Jurkat, Clone E6-1 (cell line): ENCODE results near the gene WFS1.

ENCODE experiments used
- DNase-seq: peaks from one replicate; pipeline ENCODE4 v3.0.0-alpha.2; 2011; ENCODE audit warnings: low read depth, low spot score
- H3K4me3 ChIP-seq: 2 replicates; pipeline ENCODE4 v1.5.1; 2011; ENCODE audit warnings: mild to moderate bottlenecking, low read length, control low read depth, moderate library complexity

Gene WFS1

GRCh38 chr4:6253961-6254360, 15.7 kb upstream of the WFS1 start:
- H3K4me3 ChIP-seq = no peak overlapping the region
- no peak for DNase-seq

- DNase-seq = no peak
Observed at GRCh38 chr4:6256141-6256540, 13.5 kb upstream of the WFS1 start.

GRCh38 chr4:6257247-6258025, 12.2 kb upstream of the WFS1 start:
- no peak overlapping the region for H3K4me3 ChIP-seq
- no peak for DNase-seq

More at GRCh38 chr4:6256141-6256540, 13.5 kb upstream of the WFS1 start:
- H3K4me3 ChIP-seq = no peak overlapping the region

GRCh38 chr4:6258026-6258360, 11.7 kb upstream of the WFS1 start:
- DNase-seq = no peak
- H3K4me3 ChIP-seq = no peak overlapping the region

- no peak overlapping the region for H3K4me3 ChIP-seq
- DNase-seq = peak; percentile 47
Observed at GRCh38 chr4:6258741-6259140, 10.9 kb upstream of the WFS1 start.

- H3K4me3 ChIP-seq = no peak overlapping the region
- no peak for DNase-seq
Observed at GRCh38 chr4:6259886-6260285, 9.8 kb upstream of the WFS1 start.

GRCh38 chr4:6262176-6262575, 7.5 kb upstream of the WFS1 start:
- DNase-seq = no peak
- no peak overlapping the region for H3K4me3 ChIP-seq

- no peak overlapping the region for H3K4me3 ChIP-seq
- DNase-seq = no peak
Observed at GRCh38 chr4:6262847-6263487, 6.7 kb upstream of the WFS1 start.

- no peak overlapping the region for H3K4me3 ChIP-seq
- DNase-seq = no peak
Observed at GRCh38 chr4:6263526-6264224, 6.0 kb upstream of the WFS1 start.

GRCh38 chr4:6264225-6264540, 5.5 kb upstream of the WFS1 start:
- H3K4me3 ChIP-seq = no peak overlapping the region
- DNase-seq = no peak

- no peak overlapping the region for H3K4me3 ChIP-seq
- no peak for DNase-seq
Observed at GRCh38 chr4:6265546-6265945, 4.1 kb upstream of the WFS1 start.

- no peak overlapping the region for H3K4me3 ChIP-seq
- no peak for DNase-seq
Observed at GRCh38 chr4:6267573-6267972, 2.1 kb upstream of the WFS1 start.

- H3K4me3 ChIP-seq = peak overlapping the region; percentile 50
- DNase-seq = no peak
Observed at GRCh38 chr4:6268650-6269615, 717 bp upstream of the WFS1 start.

- DNase-seq = no peak
- peak overlapping the region; percentile 72 for H3K4me3 ChIP-seq
Observed at GRCh38 chr4:6270636-6271121, 1.0 kb downstream of the WFS1 start.

- no peak overlapping the region for H3K4me3 ChIP-seq
- DNase-seq = peak; percentile 40
Observed at GRCh38 chr4:6271206-6271605, 1.6 kb downstream of the WFS1 start.

- no peak for DNase-seq
Observed at GRCh38 chr4:6271701-6272465, 2.2 kb downstream of the WFS1 start.

GRCh38 chr4:6272863-6273660, 3.4 kb downstream of the WFS1 start:
- DNase-seq = no peak
- no peak overlapping the region for H3K4me3 ChIP-seq

More at GRCh38 chr4:6271701-6272465, 2.2 kb downstream of the WFS1 start:
- H3K4me3 ChIP-seq = no peak overlapping the region

- no peak overlapping the region for H3K4me3 ChIP-seq
- no peak for DNase-seq
Observed at GRCh38 chr4:6273661-6273990, 4.0 kb downstream of the WFS1 start.
